DOHH2 (cell line): ENCODE data around the gene C1orf185.
"Not testable (repeated sequence)": the region's sequence is repeated elsewhere in the genome, so short reads cannot be mapped to it uniquely, and the experiment has no call there.

Experiments
- H3F3A ChIP-seq: fragments of 200-600 bp; sonication (generic), shearing (Covaris generic); 2 replicates; pipeline ENCODE4 v1.6.0; 2016; ENCODE audit warnings: antibody characterized with exemption, mild to moderate bottlenecking; ENCODE audit not compliant: control insufficient read depth, insufficient read depth
- H3K27ac ChIP-seq: fragments of 200-600 bp; sonication (generic); 2 replicates; pipeline ENCODE4 v1.5.1; 2014; ENCODE audit warnings: low read depth, mild to moderate bottlenecking, low read length, moderate library complexity
- H3K27me3 ChIP-seq: fragments of 200-600 bp; sonication (generic); 2 replicates; pipeline ENCODE4 v1.6.1; 2014; ENCODE audit warnings: mild to moderate bottlenecking, low read length, mixed read lengths; ENCODE audit not compliant: control insufficient read depth
- H3K36me3 ChIP-seq: fragments of 200-600 bp; sonication (generic); 2 replicates; pipeline ENCODE4 v1.6.1; 2014; ENCODE audit warnings: mild to moderate bottlenecking, low read length, moderate library complexity, mixed read lengths; ENCODE audit not compliant: control insufficient read depth
- H3K4me1 ChIP-seq: fragments of 200-600 bp; sonication (generic); 2 replicates; pipeline ENCODE4 v1.6.1; 2014; ENCODE audit warnings: mild to moderate bottlenecking, low read length, mixed read lengths; ENCODE audit not compliant: control insufficient read depth
- H3K4me2 ChIP-seq: fragments of 200-600 bp; sonication (generic); 2 replicates; pipeline ENCODE4 v1.6.0; 2014; ENCODE audit warnings: mild to moderate bottlenecking, low read length, moderate library complexity
- H3K4me3 ChIP-seq: fragments of 200-600 bp; sonication (generic); 2 replicates; pipeline ENCODE4 v1.5.1; 2014; ENCODE audit warnings: mild to moderate bottlenecking, low read length, mixed read lengths
- H3K79me2 ChIP-seq: fragments of 200-600 bp; sonication (generic); 2 replicates; pipeline ENCODE4 v1.6.1; 2014; ENCODE audit warnings: mild to moderate bottlenecking, low read length, mixed read lengths; ENCODE audit not compliant: control insufficient read depth
- H3K9me2 ChIP-seq: fragments of 200-600 bp; sonication (generic); replicated peaks from 2 replicates; pipeline ENCODE4 v1.6.1; 2014; ENCODE audit warnings: mild to moderate bottlenecking, low read length, mixed read lengths; ENCODE audit not compliant: control insufficient read depth
- H3K9me3 ChIP-seq: fragments of 200-600 bp; sonication (generic); 2 replicates; pipeline ENCODE4 v1.6.1; 2014; ENCODE audit warnings: antibody characterized with exemption, low read length, mixed read lengths; ENCODE audit not compliant: control insufficient read depth, insufficient read depth
- H4K20me1 ChIP-seq: fragments of 200-600 bp; sonication (generic); 2 replicates; pipeline ENCODE4 v1.6.0; 2014; ENCODE audit warnings: low read depth, mild to moderate bottlenecking, antibody characterized with exemption, low read length, moderate library complexity; ENCODE audit not compliant: control insufficient read depth, insufficient read depth
- EZH2phosphoT487 ChIP-seq: fragments of 200-600 bp; sonication (generic); IDR thresholded peaks from 2 replicates; pipeline ENCODE4 v1.6.1; 2017; ENCODE audit warnings: borderline replicate concordance, mild to moderate bottlenecking, antibody characterized with exemption, low read length, moderate library complexity, mixed read lengths
- TF ChIP-seq, protein P1 (sequence below): fragments of 200-600 bp; sonication (generic); IDR thresholded peaks from one replicate; pipeline ENCODE4 v1.5.1; 2014; ENCODE audit warnings: antibody characterized with exemption, mild to moderate bottlenecking, low read depth, low read length; ENCODE audit not compliant: poor library complexity, severe bottlenecking

The C1orf185 gene

GRCh38 chr1:51157395-51157794, 55.4 kb downstream of the C1orf185 start:
- no peaks in the 10 kb centered on the region for H4K20me1 ChIP-seq
- no peaks in the 10 kb centered on the region for H3K9me2 ChIP-seq
- H3K79me2 ChIP-seq, result no peaks in the 10 kb centered on the region
- peaks cover 2% of the 10 kb centered on the region; the same call in 1 of the 2 replicates for H3K9me3 ChIP-seq
- no peaks in the 10 kb centered on the region for H3K4me1 ChIP-seq
- no peaks in the 10 kb centered on the region for H3F3A ChIP-seq
- no peaks in the 10 kb centered on the region for H3K27me3 ChIP-seq
- H3K27ac ChIP-seq, result no peak overlapping the region
- TF ChIP-seq EZH2phosphoT487, result no peak
- no peak overlapping the region for H3K4me3 ChIP-seq
- H3K4me2 ChIP-seq, result no peak overlapping the region
- no peaks in the 10 kb centered on the region for H3K36me3 ChIP-seq

GRCh38 chr1:51158263-51158662, 56.2 kb downstream of the C1orf185 start:
- Histone ChIP-seq H3K36me3 (no peaks in the 10 kb centered on the region), H3K27ac (no peak overlapping the region), H3K4me3 (no peak overlapping the region), H3K9me3 (peaks cover 2% of the 10 kb centered on the region; the same call in 1 of the 2 replicates), H3K79me2 (no peaks in the 10 kb centered on the region), H3F3A (no peaks in the 10 kb centered on the region), H3K9me2 (no peaks in the 10 kb centered on the region), H3K4me2 (no peak overlapping the region), H4K20me1 (no peaks in the 10 kb centered on the region), H3K4me1 (no peaks in the 10 kb centered on the region), H3K27me3 (no peaks in the 10 kb centered on the region)
- TF ChIP-seq EZH2phosphoT487, result no peak
- TF ChIP-seq, protein P1, sequence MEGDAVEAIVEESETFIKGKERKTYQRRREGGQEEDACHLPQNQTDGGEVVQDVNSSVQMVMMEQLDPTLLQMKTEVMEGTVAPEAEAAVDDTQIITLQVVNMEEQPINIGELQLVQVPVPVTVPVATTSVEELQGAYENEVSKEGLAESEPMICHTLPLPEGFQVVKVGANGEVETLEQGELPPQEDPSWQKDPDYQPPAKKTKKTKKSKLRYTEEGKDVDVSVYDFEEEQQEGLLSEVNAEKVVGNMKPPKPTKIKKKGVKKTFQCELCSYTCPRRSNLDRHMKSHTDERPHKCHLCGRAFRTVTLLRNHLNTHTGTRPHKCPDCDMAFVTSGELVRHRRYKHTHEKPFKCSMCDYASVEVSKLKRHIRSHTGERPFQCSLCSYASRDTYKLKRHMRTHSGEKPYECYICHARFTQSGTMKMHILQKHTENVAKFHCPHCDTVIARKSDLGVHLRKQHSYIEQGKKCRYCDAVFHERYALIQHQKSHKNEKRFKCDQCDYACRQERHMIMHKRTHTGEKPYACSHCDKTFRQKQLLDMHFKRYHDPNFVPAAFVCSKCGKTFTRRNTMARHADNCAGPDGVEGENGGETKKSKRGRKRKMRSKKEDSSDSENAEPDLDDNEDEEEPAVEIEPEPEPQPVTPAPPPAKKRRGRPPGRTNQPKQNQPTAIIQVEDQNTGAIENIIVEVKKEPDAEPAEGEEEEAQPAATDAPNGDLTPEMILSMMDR, result no peak

DNA sequence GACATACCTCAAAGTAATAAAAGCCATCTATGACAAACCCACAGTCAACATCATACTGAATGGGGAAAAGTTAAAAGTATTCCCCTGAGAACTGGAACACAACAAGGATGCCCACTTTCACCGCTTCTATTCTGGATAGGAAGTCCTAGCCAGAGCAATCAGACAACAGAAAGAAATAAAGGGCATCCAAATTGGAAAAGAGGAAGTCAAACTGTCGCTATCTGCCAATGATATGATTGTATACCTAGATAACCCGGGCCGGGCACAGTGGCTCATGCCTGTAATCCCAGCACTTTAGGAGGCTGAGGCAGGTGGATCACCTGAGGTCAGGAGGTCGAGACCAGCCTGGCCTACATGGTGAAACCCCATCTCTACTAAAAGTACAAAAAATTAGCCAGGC, 60.5 kb downstream of the C1orf185 start:
- H3K4me1 ChIP-seq, H3K36me3 ChIP-seq, H3K27me3 ChIP-seq, H3K79me2 ChIP-seq, H3K9me2 ChIP-seq, H3K9me3 ChIP-seq, H3F3A ChIP-seq, H4K20me1 ChIP-seq, H3K4me3 ChIP-seq, H3K27ac ChIP-seq, H3K4me2 ChIP-seq: not testable (repeated sequence)

GRCh38 chr1:51165540-51165939, 63.5 kb downstream of the C1orf185 start:
- TF ChIP-seq, protein P1, result no peak
- TF ChIP-seq EZH2phosphoT487, result no peak
- H3K4me2 ChIP-seq, result no peak overlapping the region

More at GRCh38 chr1:51165540-51165939, 63.5 kb downstream of the C1orf185 start:
- H3F3A ChIP-seq, result no peaks in the 10 kb centered on the region
- H3K4me3 ChIP-seq, result no peak overlapping the region
- no peaks in the 10 kb centered on the region for H3K4me1 ChIP-seq
- no peaks in the 10 kb centered on the region for H3K9me3 ChIP-seq
- H4K20me1 ChIP-seq, result no peaks in the 10 kb centered on the region
- no peaks in the 10 kb centered on the region for H3K9me2 ChIP-seq
- H3K79me2 ChIP-seq, result no peaks in the 10 kb centered on the region
- peaks cover 10% of the 10 kb centered on the region for H3K27me3 ChIP-seq
- no peak overlapping the region for H3K27ac ChIP-seq
- no peaks in the 10 kb centered on the region for H3K36me3 ChIP-seq
